DOHH2 (cell line): Measurements from ENCODE around the gene GNGT2.

Experiments
- H3F3A ChIP-seq: fragments of 200-600 bp; sonication (generic), shearing (Covaris generic); 2 replicates; pipeline ENCODE4 v1.6.0; 2016; ENCODE audit warnings: antibody characterized with exemption, mild to moderate bottlenecking; ENCODE audit not compliant: control insufficient read depth, insufficient read depth
- H3K27ac ChIP-seq: fragments of 200-600 bp; sonication (generic); 2 replicates; pipeline ENCODE4 v1.5.1; 2014; ENCODE audit warnings: low read depth, mild to moderate bottlenecking, low read length, moderate library complexity
- H3K27me3 ChIP-seq: fragments of 200-600 bp; sonication (generic); 2 replicates; pipeline ENCODE4 v1.6.1; 2014; ENCODE audit warnings: mild to moderate bottlenecking, low read length, mixed read lengths; ENCODE audit not compliant: control insufficient read depth
- H3K36me3 ChIP-seq: fragments of 200-600 bp; sonication (generic); 2 replicates; pipeline ENCODE4 v1.6.1; 2014; ENCODE audit warnings: mild to moderate bottlenecking, low read length, moderate library complexity, mixed read lengths; ENCODE audit not compliant: control insufficient read depth
- H3K4me1 ChIP-seq: fragments of 200-600 bp; sonication (generic); 2 replicates; pipeline ENCODE4 v1.6.1; 2014; ENCODE audit warnings: mild to moderate bottlenecking, low read length, mixed read lengths; ENCODE audit not compliant: control insufficient read depth
- H3K4me2 ChIP-seq: fragments of 200-600 bp; sonication (generic); 2 replicates; pipeline ENCODE4 v1.6.0; 2014; ENCODE audit warnings: mild to moderate bottlenecking, low read length, moderate library complexity
- H3K4me3 ChIP-seq: fragments of 200-600 bp; sonication (generic); 2 replicates; pipeline ENCODE4 v1.5.1; 2014; ENCODE audit warnings: mild to moderate bottlenecking, low read length, mixed read lengths
- H3K79me2 ChIP-seq: fragments of 200-600 bp; sonication (generic); 2 replicates; pipeline ENCODE4 v1.6.1; 2014; ENCODE audit warnings: mild to moderate bottlenecking, low read length, mixed read lengths; ENCODE audit not compliant: control insufficient read depth
- H3K9me2 ChIP-seq: fragments of 200-600 bp; sonication (generic); replicated peaks from 2 replicates; pipeline ENCODE4 v1.6.1; 2014; ENCODE audit warnings: mild to moderate bottlenecking, low read length, mixed read lengths; ENCODE audit not compliant: control insufficient read depth
- H3K9me3 ChIP-seq: fragments of 200-600 bp; sonication (generic); 2 replicates; pipeline ENCODE4 v1.6.1; 2014; ENCODE audit warnings: antibody characterized with exemption, low read length, mixed read lengths; ENCODE audit not compliant: control insufficient read depth, insufficient read depth
- H4K20me1 ChIP-seq: fragments of 200-600 bp; sonication (generic); 2 replicates; pipeline ENCODE4 v1.6.0; 2014; ENCODE audit warnings: low read depth, mild to moderate bottlenecking, antibody characterized with exemption, low read length, moderate library complexity; ENCODE audit not compliant: control insufficient read depth, insufficient read depth
- CTCF ChIP-seq: fragments of 200-600 bp; sonication (generic); IDR thresholded peaks from one replicate; pipeline ENCODE4 v1.5.1; 2014; ENCODE audit warnings: antibody characterized with exemption, mild to moderate bottlenecking, low read depth, low read length; ENCODE audit not compliant: poor library complexity, severe bottlenecking
- EZH2phosphoT487 ChIP-seq: fragments of 200-600 bp; sonication (generic); IDR thresholded peaks from 2 replicates; pipeline ENCODE4 v1.6.1; 2017; ENCODE audit warnings: borderline replicate concordance, mild to moderate bottlenecking, antibody characterized with exemption, low read length, moderate library complexity, mixed read lengths

Gene GNGT2

GRCh38 chr17:49242813-49243212 lies 32.4 kb upstream of the GNGT2 start:
- Histone ChIP-seq H3K36me3 (no peaks in the 10 kb centered on the region), H3K4me2 (no peak overlapping the region), H3K9me3 (no peaks in the 10 kb centered on the region), H3K4me1 (no peaks in the 10 kb centered on the region), H4K20me1 (no peaks in the 10 kb centered on the region), H3K4me3 (no peak overlapping the region), H3K79me2 (no peaks in the 10 kb centered on the region), H3K27ac (no peak overlapping the region), H3K9me2 (no peaks in the 10 kb centered on the region), H3K27me3 (peaks cover 7% of the 10 kb centered on the region), H3F3A (no peaks in the 10 kb centered on the region)
- no peak for TF ChIP-seq CTCF
- TF ChIP-seq EZH2phosphoT487 = no peak

- Histone ChIP-seq H3K9me2 (no peaks in the 10 kb centered on the region), H3F3A (no peaks in the 10 kb centered on the region), H4K20me1 (no peaks in the 10 kb centered on the region), H3K36me3 (no peaks in the 10 kb centered on the region), H3K27ac (no peak overlapping the region), H3K4me3 (no peak overlapping the region), H3K4me1 (no peaks in the 10 kb centered on the region), H3K9me3 (no peaks in the 10 kb centered on the region), H3K27me3 (peaks cover 11% of the 10 kb centered on the region), H3K4me2 (no peak overlapping the region), H3K79me2 (no peaks in the 10 kb centered on the region)
- TF ChIP-seq CTCF = no peak
- TF ChIP-seq EZH2phosphoT487 = no peak
Observed at GRCh38 chr17:49241692-49242397, 31.5 kb upstream of the GNGT2 start.

- Histone ChIP-seq H3F3A (no peaks in the 10 kb centered on the region), H3K79me2 (no peaks in the 10 kb centered on the region), H3K4me1 (no peaks in the 10 kb centered on the region), H3K9me3 (no peaks in the 10 kb centered on the region), H4K20me1 (no peaks in the 10 kb centered on the region), H3K4me2 (no peak overlapping the region), H3K9me2 (no peaks in the 10 kb centered on the region), H3K36me3 (no peaks in the 10 kb centered on the region), H3K4me3 (no peak overlapping the region), H3K27ac (no peak overlapping the region), H3K27me3 (peaks cover 12% of the 10 kb centered on the region)
- no peak for TF ChIP-seq CTCF
- no peak for TF ChIP-seq EZH2phosphoT487
Observed at GRCh38 chr17:49241040-49241439, 30.7 kb upstream of the GNGT2 start.
